GM19463 (cell line): Measurements from ENCODE around the gene DENND5B.
"Not testable (repeated sequence)": the region's sequence is repeated elsewhere in the genome, so short reads cannot be mapped to it uniquely, and the experiment has no call there.

Source experiments
- ATAC-seq: cut with Tn5 transposase; IDR thresholded peaks from one replicate; pipeline ENCODE4 v1.9.1; 2021; ENCODE audit warnings: mild to moderate bottlenecking, moderate library complexity; ENCODE audit not compliant: unreplicated experiment

The DENND5B gene

GRCh38 chr12:31594681-31595080, 3.7 kb upstream of the DENND5B start:
- ATAC-seq, result no peak

GRCh38 chr12:31591380-31591901, 505 bp upstream of the DENND5B start:
- ATAC-seq, result peak; percentile 5

- ATAC-seq, result peak; percentile 35
Observed at GRCh38 chr12:31589904-31590641, 863 bp downstream of the DENND5B start.

- ATAC-seq, result no peak
Observed at GRCh38 chr12:31589598-31589903, 1.4 kb downstream of the DENND5B start.

- ATAC-seq, result no peak
Observed at GRCh38 chr12:31588976-31589375, 2.0 kb downstream of the DENND5B start.

- peak; percentile 19 for ATAC-seq
Observed at GRCh38 chr12:31586728-31587127, 4.2 kb downstream of the DENND5B start.

- no peak for ATAC-seq
Observed at GRCh38 chr12:31585895-31586294, 5.0 kb downstream of the DENND5B start.

GRCh38 chr12:31585271-31585670, 5.7 kb downstream of the DENND5B start:
- ATAC-seq, result no peak

- no peak for ATAC-seq
Observed at GRCh38 chr12:31584782-31585181, 6.2 kb downstream of the DENND5B start.

GRCh38 chr12:31583878-31584277, 7.1 kb downstream of the DENND5B start:
- no peak for ATAC-seq

GRCh38 chr12:31582155-31582554, 8.8 kb downstream of the DENND5B start:
- no peak for ATAC-seq

- no peak for ATAC-seq
Observed at GRCh38 chr12:31578632-31579031, 12.3 kb downstream of the DENND5B start.

- ATAC-seq, result no peak
Observed at GRCh38 chr12:31574803-31575575, 15.9 kb downstream of the DENND5B start.

- not testable (repeated sequence) for ATAC-seq
Observed at GRCh38 chr12:31574367-31574766, 16.6 kb downstream of the DENND5B start.

GRCh38 chr12:31572900-31573600, 17.9 kb downstream of the DENND5B start:
- ATAC-seq, result no peak

- no peak for ATAC-seq
Observed at GRCh38 chr12:31570880-31571279, 20.1 kb downstream of the DENND5B start.

- ATAC-seq, result not testable (repeated sequence)
Observed at GRCh38 chr12:31569517-31569916, 21.4 kb downstream of the DENND5B start.

- ATAC-seq, result no peak
Observed at GRCh38 chr12:31568498-31568897, 22.4 kb downstream of the DENND5B start.

GRCh38 chr12:31567029-31567428, 23.9 kb downstream of the DENND5B start:
- ATAC-seq, result no peak

GRCh38 chr12:31566547-31566946, 24.4 kb downstream of the DENND5B start:
- no peak for ATAC-seq

- ATAC-seq, result no peak
Observed at GRCh38 chr12:31562594-31563328, 28.2 kb downstream of the DENND5B start.
